Immature natural killer cell (primary cell): Measurements from ENCODE around the gene TK1. TPM values are rescaled to one million over a fixed set of nuclear protein-coding genes. Genes with fewer than 3 reads are reported as not detected.
"Not testable (repeated sequence)": the region's sequence is repeated elsewhere in the genome, so short reads cannot be mapped to it uniquely, and the experiment has no call there.

Experiments
- DNase-seq, 3 donors: peaks; one replicate each; pipeline ENCODE4 v3.0.0; 2022; ENCODE audit warnings: mixed read lengths in 1 of 3
- H3K27ac Mint-ChIP-seq, 6 donors: one replicate each; pipeline ENCODE4 v1.8.0; 2020; ENCODE audit warnings: mixed read lengths in 6 of 6, mild to moderate bottlenecking in 5 of 6, inconsistent platforms in 4 of 6, moderate library complexity in 3 of 6
- H3K27me3 Mint-ChIP-seq, 3 donors: one replicate each; pipeline ENCODE4 v1.8.0; 2020 to 2021; ENCODE audit warnings: low read depth in 3 of 3, mild to moderate bottlenecking in 3 of 3, mixed read lengths in 3 of 3, moderate library complexity in 3 of 3, inconsistent platforms in 1 of 3
- H3K36me3 Mint-ChIP-seq, 3 donors: one replicate each; pipeline ENCODE4 v1.8.0; 2020; ENCODE audit warnings: mixed read lengths in 3 of 3, inconsistent platforms in 2 of 3, mild to moderate bottlenecking in 2 of 3
- H3K4me1 Mint-ChIP-seq, 2 donors: one replicate each; pipeline ENCODE4 v1.8.0; 2020; ENCODE audit warnings: inconsistent platforms in 2 of 2, mild to moderate bottlenecking in 2 of 2, mixed read lengths in 2 of 2, moderate library complexity in 1 of 2
- H3K4me3 Mint-ChIP-seq, 5 donors: one replicate each; pipeline ENCODE4 v1.8.0; 2020; ENCODE audit warnings: mild to moderate bottlenecking in 5 of 5, mixed read lengths in 5 of 5, inconsistent platforms in 3 of 5, moderate library complexity in 3 of 5
- H3K9me3 Mint-ChIP-seq, 6 donors: one replicate each; pipeline ENCODE4 v1.8.0; 2020; ENCODE audit warnings: mild to moderate bottlenecking in 6 of 6, mixed read lengths in 6 of 6, inconsistent platforms in 4 of 6, moderate library complexity in 3 of 6
- polyA plus RNA-seq, 3 donors: library from polyadenylated mRNA; unstranded; fragments of 300-500 nt; fragmentation: Illumina TruSeq; gene quantifications; one replicate each; pipeline ENCODE4 v1.2.3, GENCODE V29; 2021

Gene TK1
- polyA plus RNA-seq, 3 donors from 2014 or later, result 11.3 to 19.7 (median 13.1) TPM

DNA sequence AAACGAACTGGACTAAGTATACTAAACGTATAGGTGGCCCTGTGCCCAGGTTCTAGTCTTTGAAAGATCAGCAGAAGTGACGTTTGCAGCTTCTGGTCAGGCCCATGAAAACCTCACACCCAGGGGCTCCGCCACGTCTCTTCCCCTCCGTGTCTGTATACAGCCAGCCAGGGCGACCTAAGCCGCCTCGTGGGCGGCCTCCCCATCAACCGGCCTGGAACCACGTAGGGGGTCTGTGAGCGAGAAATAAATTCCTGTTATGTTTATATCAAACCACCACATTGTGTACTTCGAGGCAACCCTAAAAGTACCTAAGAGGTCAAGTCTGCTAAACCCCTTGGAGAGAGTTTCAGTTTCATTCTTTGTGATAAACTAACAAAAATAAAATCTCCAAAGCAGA is 6.8 kb downstream of the TK1 start:
- Mint-ChIP-seq H3K36me3 (no peaks in the 10 kb centered on the region), H3K9me3 (no peaks in the 10 kb centered on the region), H3K4me1 (peaks cover 22 to 25% of the 10 kb centered on the region in 2 donors), H3K27me3 (peaks cover 0 to 5% (median 3%) of the 10 kb centered on the region in 3 donors), H3K4me3 (peak overlapping the region; percentile 58 to 84 (median 74)), H3K27ac (peak overlapping the region; percentile 48 to 92 (median 88))
- peak; percentile 52 to 60 (median 57) for DNase-seq

DNA sequence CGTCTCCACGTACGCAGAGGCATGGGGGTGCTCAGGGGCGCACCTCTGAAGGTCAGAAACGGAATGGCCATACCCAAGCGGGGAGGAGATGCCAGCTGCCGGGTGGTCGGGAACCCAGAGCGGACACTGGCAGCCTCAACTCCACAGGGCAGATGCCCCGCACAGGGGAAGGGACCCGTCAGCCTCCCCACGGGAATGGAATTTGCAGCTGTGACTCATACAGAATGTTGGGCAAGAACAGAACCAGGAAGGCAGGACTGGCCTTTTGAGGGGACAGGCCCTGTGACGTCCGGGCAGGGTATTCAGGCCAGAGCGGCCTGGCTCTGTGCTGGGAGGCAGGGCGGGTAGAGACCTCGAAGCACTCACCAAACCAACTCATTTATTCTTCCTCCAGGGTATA is 7.5 kb downstream of the TK1 start:
- Mint-ChIP-seq H3K27me3 (peaks cover under 1 to 3% (median 3%) of the 10 kb centered on the region in 3 donors), H3K4me1 (peaks cover 22 to 25% of the 10 kb centered on the region in 2 donors), H3K9me3 (no peaks in the 10 kb centered on the region), H3K27ac (peak overlapping the region; percentile 48 to 90 (median 74)), H3K36me3 (no peaks in the 10 kb centered on the region), H3K4me3 (peak overlapping the region in 4 of 5 donors; percentile 58 to 76 (median 74))
- no peak for DNase-seq

DNA sequence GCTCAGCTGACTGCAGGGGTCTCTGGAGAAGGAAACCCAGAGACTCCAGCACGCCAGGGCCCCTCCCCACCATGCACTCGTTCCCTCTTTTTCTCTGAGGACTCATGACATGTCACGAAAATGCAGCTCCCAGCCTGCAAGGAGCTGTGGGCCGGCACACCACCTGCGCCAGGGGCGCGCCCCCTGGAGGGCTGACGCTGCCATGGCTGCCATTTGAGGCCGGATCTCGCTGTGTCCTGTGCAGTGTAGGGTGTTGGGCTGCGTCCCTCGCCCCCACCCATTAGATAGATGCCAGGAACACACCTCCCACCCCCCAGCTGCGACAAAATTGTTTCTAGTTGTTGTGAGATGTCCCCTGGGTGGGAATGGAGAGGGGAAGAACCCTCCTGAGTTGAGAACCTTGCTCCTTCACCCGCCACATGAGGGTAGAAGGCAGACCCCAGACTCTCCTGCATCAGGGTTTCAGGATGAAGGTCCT is 10.3 kb downstream of the TK1 start:
- Mint-ChIP-seq H3K4me1 (peaks cover 38 to 39% of the 10 kb centered on the region in 2 donors), H3K4me3 (no peak overlapping the region), H3K9me3 (no peaks in the 10 kb centered on the region), H3K27ac (no peak overlapping the region), H3K36me3 (no peaks in the 10 kb centered on the region), H3K27me3 (peaks cover 0 to 3% (median 2%) of the 10 kb centered on the region in 3 donors)
- peak; percentile 62 to 71 (median 63) for DNase-seq

DNA sequence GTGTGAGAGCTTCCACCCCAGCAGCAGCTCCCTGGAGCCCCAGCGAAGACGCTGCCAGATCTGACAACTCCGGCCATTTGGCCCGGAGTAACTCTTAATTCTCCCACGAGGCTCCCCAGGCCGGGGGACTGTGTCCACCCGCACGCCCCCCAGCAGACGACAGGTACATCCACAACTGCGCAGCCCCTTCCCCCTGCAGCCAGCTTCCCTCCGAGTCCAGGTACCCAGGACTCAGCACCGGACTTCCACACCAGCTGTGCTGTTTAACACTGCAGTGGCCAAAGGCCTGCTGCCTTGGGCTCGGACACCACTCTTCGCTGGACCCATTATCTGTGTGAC is 11.2 kb downstream of the TK1 start:
- H3K9me3 Mint-ChIP-seq, result no peaks in the 10 kb centered on the region
- H3K27me3 Mint-ChIP-seq, result peaks cover 0 to 3% (median 2%) of the 10 kb centered on the region in 3 donors
- H3K36me3 Mint-ChIP-seq, result no peaks in the 10 kb centered on the region
- peaks cover 39 to 40% of the 10 kb centered on the region in 2 donors for H3K4me1 Mint-ChIP-seq
- DNase-seq, result no peak
- no peak overlapping the region for H3K27ac Mint-ChIP-seq
- no peak overlapping the region for H3K4me3 Mint-ChIP-seq

DNA sequence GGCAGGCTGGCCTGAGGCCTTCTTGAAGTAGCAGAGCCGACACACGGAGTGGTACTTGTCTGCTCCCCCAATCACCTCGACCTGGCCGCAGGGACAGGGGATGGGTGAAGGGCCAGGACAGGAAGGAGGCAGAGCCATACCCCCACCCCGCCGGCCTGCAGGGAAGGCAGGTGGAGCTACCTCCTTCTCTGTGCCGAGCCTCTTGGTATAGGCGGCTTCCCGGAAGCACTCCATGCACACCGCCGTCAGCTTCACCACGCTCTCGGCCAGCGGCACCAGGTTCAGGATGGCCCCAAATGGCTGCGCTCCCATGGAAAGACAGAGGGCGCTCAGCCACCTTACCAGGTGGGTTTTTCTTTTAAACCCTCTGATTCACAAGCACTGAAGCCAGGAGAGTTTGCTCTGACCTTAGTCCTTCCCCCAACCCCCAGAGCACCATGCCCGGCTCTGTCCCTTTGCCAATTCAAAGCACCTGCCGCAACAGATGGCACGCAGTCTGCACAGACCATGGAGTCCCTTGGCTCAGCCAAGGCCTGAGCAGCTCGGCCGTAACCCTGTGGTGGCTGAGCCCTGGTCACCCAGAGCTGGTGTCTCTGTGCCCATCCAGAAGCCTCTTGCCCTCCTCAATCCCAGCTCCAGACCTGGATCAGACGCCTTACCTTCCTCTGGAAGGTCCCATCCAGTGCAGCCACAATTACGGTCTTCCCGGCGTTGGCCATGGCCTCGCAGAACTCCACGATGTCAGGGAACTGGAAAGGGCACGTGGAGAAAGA is 11.8 kb downstream of the TK1 start:
- H3K9me3 Mint-ChIP-seq, result no peaks in the 10 kb centered on the region
- peaks cover 0 to 3% (median 2%) of the 10 kb centered on the region in 3 donors for H3K27me3 Mint-ChIP-seq
- no peak overlapping the region for H3K27ac Mint-ChIP-seq
- no peak for DNase-seq
- no peaks in the 10 kb centered on the region for H3K36me3 Mint-ChIP-seq
- H3K4me3 Mint-ChIP-seq, result no peak overlapping the region
- peaks cover 36% of the 10 kb centered on the region in 2 donors for H3K4me1 Mint-ChIP-seq

DNA sequence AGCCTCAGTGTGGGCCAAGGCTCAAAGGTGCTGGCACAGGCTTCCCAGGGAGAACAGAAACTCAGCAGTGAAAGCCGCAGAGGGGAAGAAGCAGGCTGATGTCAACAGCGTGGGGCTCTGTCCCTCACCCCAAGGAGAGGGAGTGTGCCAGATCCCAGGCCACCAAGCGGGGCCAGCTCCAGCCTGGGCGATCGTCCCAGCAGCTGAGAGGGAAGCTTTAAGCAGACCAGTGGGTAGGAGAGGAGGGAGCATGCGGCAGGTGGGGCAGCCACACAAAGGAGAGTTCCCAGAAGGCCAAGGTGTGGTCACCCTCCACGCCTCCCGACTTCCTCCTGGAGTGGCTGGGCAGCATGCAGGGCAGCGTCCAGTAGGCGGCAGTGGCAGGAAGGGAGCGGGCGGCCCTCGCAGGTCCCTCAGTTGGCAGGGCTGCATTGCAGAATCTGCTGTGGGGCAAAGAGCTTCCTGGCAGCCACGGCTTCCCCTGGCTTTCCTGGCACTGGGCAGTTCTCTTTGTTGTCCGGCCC is 12.4 kb downstream of the TK1 start:
- Mint-ChIP-seq H3K4me3 (no peak overlapping the region), H3K27ac (peak overlapping the region in 1 of 6 donors; percentile 75), H3K36me3 (no peaks in the 10 kb centered on the region), H3K4me1 (peaks cover 36 to 38% of the 10 kb centered on the region in 2 donors), H3K27me3 (peaks cover 0 to 3% (median 2%) of the 10 kb centered on the region in 3 donors), H3K9me3 (no peaks in the 10 kb centered on the region)
- no peak for DNase-seq

DNA sequence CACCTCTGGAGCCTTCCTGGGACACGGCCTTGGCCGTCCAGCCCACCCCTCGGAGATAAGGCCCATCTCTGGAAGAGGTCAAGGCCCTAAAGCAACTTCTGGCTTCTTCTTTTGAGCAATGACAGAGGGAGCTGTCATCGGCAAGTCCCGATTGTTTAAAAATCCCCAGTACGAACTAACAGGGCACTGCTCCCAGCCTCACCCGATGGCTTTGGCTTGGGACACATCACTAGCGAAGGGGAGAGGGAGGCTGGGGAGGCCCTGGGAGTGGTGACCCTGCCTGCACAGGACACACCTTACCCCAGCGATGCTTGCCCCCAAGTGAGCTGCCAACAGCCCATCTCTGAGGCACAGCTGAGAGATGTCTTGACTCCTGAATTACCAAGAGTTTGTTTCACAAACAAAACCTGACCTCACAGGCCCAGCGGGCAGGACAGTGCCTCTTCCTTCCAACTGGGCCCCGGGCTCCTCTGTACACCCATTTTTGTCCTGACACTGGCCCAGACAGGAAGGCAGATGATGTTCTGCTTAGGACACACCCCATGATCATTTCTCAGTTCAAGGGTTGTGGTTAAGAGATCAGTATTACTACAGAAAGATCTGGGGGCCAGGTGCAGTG is 13.6 kb downstream of the TK1 start:
- Mint-ChIP-seq H3K36me3 (no peaks in the 10 kb centered on the region), H3K4me1 (peaks cover 29 to 31% of the 10 kb centered on the region in 2 donors), H3K9me3 (no peaks in the 10 kb centered on the region), H3K27me3 (peaks cover 0 to 3% (median 2%) of the 10 kb centered on the region in 3 donors), H3K4me3 (no peak overlapping the region), H3K27ac (peak overlapping the region; percentile 18 to 75 (median 56))
- no peak for DNase-seq

DNA sequence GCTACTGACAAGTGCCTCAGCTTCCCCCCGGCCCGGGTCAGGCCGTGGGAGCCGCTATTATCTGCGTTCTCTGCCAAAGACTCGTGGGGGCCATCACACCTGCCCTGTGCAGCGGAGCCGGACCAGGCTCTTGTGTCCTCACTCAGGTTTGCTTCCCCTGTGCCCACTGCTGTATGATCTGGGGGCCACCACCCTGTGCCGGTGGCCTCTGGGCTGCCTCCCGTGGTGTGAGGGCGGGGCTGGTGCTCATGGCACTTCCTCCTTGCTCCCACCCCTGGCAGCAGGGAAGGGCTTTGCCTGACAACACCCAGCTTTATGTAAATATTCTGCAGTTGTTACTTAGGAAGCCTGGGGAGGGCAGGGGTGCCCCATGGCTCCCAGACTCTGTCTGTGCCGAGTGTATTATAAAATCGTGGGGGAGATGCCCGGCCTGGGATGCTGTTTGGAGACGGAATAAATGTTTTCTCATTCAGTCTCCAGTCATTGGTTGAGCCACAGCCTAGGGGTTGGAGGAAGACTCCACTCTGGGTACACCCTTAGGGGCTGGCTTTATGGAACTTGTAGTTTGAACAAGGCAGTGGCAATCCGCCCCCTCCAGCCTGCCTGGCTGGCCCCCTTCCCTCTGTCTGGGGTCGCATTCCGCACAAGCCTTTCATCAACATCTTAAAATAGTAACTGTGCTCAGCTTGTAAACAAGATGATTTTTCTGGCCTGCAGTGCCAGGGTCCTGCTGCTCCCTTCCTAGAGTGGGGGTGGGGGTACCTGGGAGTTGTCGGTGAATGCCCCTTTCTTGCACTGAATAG is 14.4 kb downstream of the TK1 start:
- H3K4me3 Mint-ChIP-seq, result no peak overlapping the region
- H3K9me3 Mint-ChIP-seq, result no peaks in the 10 kb centered on the region
- no peak for DNase-seq
- H3K27ac Mint-ChIP-seq, result peak overlapping the region in 4 of 6 donors; percentile 50 to 75 (median 61)
- H3K36me3 Mint-ChIP-seq, result no peaks in the 10 kb centered on the region
- peaks cover 0 to 3% (median 2%) of the 10 kb centered on the region in 3 donors for H3K27me3 Mint-ChIP-seq
- H3K4me1 Mint-ChIP-seq, result peaks cover 29 to 31% of the 10 kb centered on the region in 2 donors

DNA sequence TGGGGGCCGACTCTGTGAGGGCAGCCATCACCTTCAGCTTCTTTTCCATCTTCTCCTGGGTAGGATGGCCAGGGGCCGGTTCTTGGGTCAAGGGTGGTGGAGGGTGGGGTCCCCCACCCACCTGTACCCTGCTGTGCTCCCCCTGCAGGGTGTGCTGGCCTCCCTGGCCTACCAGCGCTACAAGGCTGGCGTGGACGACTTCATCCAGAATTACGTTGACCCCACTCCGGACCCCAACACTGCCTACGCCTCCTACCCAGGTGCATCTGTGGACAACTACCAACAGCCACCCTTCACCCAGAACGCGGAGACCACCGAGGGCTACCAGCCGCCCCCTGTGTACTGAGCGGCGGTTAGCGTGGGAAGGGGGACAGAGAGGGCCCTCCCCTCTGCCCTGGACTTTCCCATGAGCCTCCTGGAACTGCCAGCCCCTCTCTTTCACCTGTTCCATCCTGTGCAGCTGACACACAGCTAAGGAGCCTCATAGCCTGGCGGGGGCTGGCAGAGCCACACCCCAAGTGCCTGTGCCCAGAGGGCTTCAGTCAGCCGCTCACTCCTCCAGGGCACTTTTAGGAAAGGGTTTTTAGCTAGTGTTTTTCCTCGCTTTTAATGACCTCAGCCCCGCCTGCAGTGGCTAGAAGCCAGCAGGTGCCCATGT is 15.1 kb downstream of the TK1 start:
- H3K4me3 Mint-ChIP-seq, result not testable (repeated sequence)
- peaks cover 29% of the 10 kb centered on the region in 2 donors for H3K4me1 Mint-ChIP-seq

DNA sequence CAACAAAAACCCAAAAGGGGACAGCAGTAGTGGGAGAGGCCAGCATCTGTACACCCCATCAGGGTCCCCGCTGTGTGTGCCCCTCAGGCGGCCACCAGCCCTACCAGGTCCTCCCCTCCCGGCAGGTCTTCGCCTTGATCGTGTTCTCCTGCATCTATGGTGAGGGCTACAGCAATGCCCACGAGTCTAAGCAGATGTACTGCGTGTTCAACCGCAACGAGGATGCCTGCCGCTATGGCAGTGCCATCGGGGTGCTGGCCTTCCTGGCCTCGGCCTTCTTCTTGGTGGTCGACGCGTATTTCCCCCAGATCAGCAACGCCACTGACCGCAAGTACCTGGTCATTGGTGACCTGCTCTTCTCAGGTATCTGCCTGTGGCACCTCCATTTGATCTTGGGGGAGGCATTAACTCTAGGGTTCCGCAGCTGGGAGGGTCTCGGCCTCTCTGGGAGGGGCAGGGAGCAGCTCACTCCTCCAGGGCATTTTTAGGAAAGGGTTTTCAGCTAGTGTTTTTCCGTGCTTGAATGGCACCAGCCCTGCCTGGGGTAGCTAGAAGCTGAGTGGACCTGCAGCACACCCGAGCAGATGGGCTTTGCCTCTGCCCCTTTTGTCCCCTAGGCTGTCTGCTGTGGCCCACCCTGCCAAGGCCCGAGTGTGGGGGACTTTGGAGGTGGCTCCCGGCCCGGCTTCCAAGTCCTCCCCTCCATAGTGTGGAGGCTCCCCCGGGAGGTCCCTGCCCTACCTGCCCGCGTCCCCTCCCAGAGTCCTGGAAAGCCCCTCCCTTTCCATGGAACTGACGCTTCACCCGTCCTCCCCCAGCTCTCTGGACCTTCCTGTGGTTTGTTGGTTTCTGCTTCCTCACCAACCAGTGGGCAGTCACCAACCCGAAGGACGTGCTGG is 15.9 kb downstream of the TK1 start:
- DNase-seq, result no peak
- no peaks in the 10 kb centered on the region for H3K9me3 Mint-ChIP-seq
- peak overlapping the region; percentile 9 to 67 (median 35) for H3K4me3 Mint-ChIP-seq
- no peaks in the 10 kb centered on the region for H3K36me3 Mint-ChIP-seq
- H3K27ac Mint-ChIP-seq, result peak overlapping the region; percentile 3 to 64 (median 39)
- H3K27me3 Mint-ChIP-seq, result peaks cover 0 to 3% (median 2%) of the 10 kb centered on the region in 3 donors
- peaks cover 26 to 29% of the 10 kb centered on the region in 2 donors for H3K4me1 Mint-ChIP-seq

More for the DNA sequence above, 15.1 kb downstream of the TK1 start:
- not testable (repeated sequence) for H3K9me3 Mint-ChIP-seq, DNase-seq, H3K27me3 Mint-ChIP-seq, H3K36me3 Mint-ChIP-seq
- H3K27ac Mint-ChIP-seq, result peak overlapping the region in 1 of 6 donors; percentile 34

DNA sequence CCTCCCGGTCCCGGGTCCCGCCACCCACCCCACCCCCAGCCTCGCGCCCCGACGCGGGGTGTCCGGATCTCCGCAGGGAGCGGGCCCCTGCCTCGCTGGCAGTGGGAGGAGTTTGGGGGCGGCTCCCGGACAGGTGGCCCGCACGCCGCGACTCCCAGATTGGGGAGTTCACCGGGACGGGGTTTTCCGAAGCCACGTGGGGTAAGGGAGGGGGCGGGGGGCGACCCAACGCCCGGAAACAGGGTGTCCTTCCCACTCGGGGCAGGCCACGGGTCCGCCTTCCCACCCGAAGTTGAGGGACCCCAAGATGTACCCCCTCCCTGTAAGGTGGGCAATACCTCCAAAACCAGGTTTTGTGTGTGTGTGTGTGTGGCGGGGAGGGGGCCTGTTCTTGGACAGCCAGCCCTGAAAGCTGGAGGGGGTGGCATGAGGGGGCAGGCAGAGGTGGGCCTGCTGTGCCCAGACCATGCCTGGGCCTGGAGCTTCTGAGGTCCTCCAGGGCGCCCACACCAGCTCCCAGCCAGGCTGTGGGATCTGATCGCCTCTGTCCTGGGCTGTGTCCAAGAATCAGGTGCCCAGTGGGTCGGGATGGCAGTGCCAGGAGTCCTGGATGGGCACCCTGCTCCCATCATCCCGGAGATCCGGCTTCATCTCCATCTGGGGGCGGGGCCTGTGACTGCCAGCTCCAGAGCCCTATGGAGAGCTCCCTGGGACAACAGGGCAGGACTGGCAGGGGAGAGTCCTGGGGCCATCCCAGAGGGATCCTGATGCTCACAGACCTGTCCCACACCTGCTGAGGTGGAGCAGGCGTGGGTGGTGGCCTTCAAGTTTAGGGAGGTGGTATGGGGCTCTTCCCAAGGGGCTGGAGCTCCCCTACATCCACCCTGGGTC is 17.7 kb downstream of the TK1 start:
- DNase-seq, result peak in 2 of 3 donors; percentile 32 to 37

More for the DNA sequence above, 17.7 kb downstream of the TK1 start:
- Mint-ChIP-seq H3K4me1 (peaks cover 26 to 29% of the 10 kb centered on the region in 2 donors), H3K4me3 (peak overlapping the region; percentile 35 to 67 (median 53)), H3K36me3 (no peaks in the 10 kb centered on the region), H3K9me3 (no peaks in the 10 kb centered on the region), H3K27me3 (no peaks in the 10 kb centered on the region), H3K27ac (peak overlapping the region in 3 of 6 donors; percentile 23 to 31 (median 28))
